GM06990 (cell line): ENCODE results near the gene CCDC170.
A peak's percentile ranks its signal among the peaks of the same experiment; 100 is the strongest.

Source experiments
- DNase-seq: peaks from one replicate; pipeline ENCODE4 v3.0.0-alpha.2; 2011; ENCODE audit not compliant: insufficient read length; ENCODE audit errors: extremely low read depth
- H3K27me3 ChIP-seq: replicated peaks from 2 replicates; pipeline ENCODE4 v1.6.0; 2011; ENCODE audit warnings: low read length; ENCODE audit not compliant: control insufficient read depth, insufficient read depth
- H3K36me3 ChIP-seq: 2 replicates; pipeline ENCODE4 v1.5.1; 2011; ENCODE audit warnings: low read length; ENCODE audit not compliant: control insufficient read depth, insufficient read depth
- H3K4me3 ChIP-seq: replicated peaks from 2 replicates; pipeline ENCODE4 v1.5.1; 2011; ENCODE audit warnings: low read depth, mild to moderate bottlenecking, control low read depth, low read length
- CTCF ChIP-seq: IDR thresholded peaks from 2 replicates; pipeline ENCODE4 v1.5.1; 2011; ENCODE audit warnings: low read length, control low read depth, mild to moderate bottlenecking, inconsistent platforms; ENCODE audit not compliant: insufficient read depth, poor library complexity, severe bottlenecking

The CCDC170 gene

DNA sequence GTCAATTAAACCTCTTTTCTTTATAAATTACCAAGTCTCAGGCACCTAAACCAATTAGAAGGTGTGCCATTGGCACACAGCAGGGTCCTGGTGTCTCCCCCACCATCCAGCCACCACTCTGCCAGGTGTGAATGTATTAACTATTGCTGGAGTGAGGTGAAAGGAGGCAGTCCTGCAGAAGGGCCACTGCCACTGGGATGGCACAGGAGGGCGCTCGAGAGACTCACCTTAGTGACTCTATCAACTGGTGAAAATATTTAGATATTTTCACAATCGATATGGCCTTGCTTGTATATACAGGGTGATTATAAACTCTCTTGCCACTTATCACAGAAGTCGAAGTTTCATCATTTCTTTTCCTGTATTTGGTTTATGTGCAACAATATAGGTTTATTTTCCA is 168.1 kb downstream of the CCDC170 start:
- H3K27me3 ChIP-seq, result no peaks in the 10 kb centered on the region; the same call in 1 of the 2 replicates
- TF ChIP-seq CTCF, result peak; percentile 50
- no peaks in the 10 kb centered on the region for H3K36me3 ChIP-seq
- no peak overlapping the region for H3K4me3 ChIP-seq
- no peak for DNase-seq

- no peaks in the 10 kb centered on the region; the same call in 1 of the 2 replicates for H3K27me3 ChIP-seq
- no peak overlapping the region for H3K4me3 ChIP-seq
- no peak for TF ChIP-seq CTCF
- H3K36me3 ChIP-seq, result no peaks in the 10 kb centered on the region
- no peak for DNase-seq
Measured at GRCh38 chr6:151663559-151663958, 169.7 kb downstream of the CCDC170 start.

DNA sequence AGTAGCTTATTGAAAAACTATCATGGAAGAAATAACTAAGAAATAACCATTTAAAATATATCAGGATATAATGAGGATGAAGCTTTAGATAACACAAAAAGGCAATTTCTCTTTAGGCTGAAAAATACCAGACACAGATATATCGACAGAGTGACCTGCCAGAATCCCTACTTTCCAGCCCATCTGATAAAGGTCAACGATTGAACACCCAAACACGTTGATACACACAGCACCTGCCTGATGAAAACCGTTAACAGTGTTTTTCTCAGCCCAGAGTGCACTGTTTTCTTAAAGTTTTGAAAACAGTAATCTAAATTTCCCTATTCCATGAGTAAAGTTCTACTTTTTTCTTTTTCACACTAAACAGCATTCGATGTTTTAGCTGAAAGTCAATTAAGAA is 170.6 kb downstream of the CCDC170 start:
- no peak for TF ChIP-seq CTCF
- Histone ChIP-seq H3K4me3 (no peak overlapping the region), H3K36me3 (no peaks in the 10 kb centered on the region), H3K27me3 (no peaks in the 10 kb centered on the region; the same call in 1 of the 2 replicates)
- DNase-seq, result no peak

DNA sequence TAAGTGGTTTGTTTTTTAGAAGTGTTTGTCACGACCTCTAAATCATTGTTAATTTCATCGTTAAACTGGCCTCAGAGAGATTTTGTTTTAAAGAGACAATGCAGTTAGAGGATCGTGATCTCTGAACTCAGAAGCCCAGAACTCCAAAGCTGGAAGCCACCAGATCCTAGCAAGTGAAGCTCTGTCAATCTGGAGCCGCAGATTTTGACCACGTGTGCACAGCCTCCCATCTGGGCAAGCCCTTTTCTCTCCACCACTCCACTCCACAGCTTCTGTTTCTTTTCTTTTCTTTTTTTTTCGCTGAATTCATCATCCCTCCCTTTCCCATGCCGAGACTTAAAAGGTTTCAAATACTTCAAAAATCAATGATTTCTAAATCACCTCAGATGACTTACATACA is 171.5 kb downstream of the CCDC170 start:
- Histone ChIP-seq H3K36me3 (no peaks in the 10 kb centered on the region), H3K27me3 (no peaks in the 10 kb centered on the region; the same call in 1 of the 2 replicates), H3K4me3 (no peak overlapping the region)
- no peak for TF ChIP-seq CTCF
- no peak for DNase-seq

GRCh38 chr6:151666526-151666925 is 172.7 kb downstream of the CCDC170 start:
- H3K4me3 ChIP-seq, result no peak overlapping the region
- no peak for TF ChIP-seq CTCF
- no peak for DNase-seq
- H3K36me3 ChIP-seq, result no peaks in the 10 kb centered on the region
- no peaks in the 10 kb centered on the region; the same call in 1 of the 2 replicates for H3K27me3 ChIP-seq

GRCh38 chr6:151669208-151669560 is 175.4 kb downstream of the CCDC170 start:
- DNase-seq, result no peak
- no peak for TF ChIP-seq CTCF
- no peak overlapping the region for H3K4me3 ChIP-seq

More at GRCh38 chr6:151669208-151669560, 175.4 kb downstream of the CCDC170 start:
- no peaks in the 10 kb centered on the region for H3K36me3 ChIP-seq
- H3K27me3 ChIP-seq, result no peaks in the 10 kb centered on the region
